NCI-H1436 treated with DMSO at 0.1 percent for 48 hours (cell line): ENCODE results near the gene SLC25A41.
"Not testable (repeated sequence)": the region's sequence is repeated elsewhere in the genome, so short reads cannot be mapped to it uniquely, and the experiment has no call there.

ENCODE experiments used
- DNase-seq: peaks from one replicate; lab custom pipeline; 2025; lab: John Stamatoyannopoulos, UW

SLC25A41 gene

DNA sequence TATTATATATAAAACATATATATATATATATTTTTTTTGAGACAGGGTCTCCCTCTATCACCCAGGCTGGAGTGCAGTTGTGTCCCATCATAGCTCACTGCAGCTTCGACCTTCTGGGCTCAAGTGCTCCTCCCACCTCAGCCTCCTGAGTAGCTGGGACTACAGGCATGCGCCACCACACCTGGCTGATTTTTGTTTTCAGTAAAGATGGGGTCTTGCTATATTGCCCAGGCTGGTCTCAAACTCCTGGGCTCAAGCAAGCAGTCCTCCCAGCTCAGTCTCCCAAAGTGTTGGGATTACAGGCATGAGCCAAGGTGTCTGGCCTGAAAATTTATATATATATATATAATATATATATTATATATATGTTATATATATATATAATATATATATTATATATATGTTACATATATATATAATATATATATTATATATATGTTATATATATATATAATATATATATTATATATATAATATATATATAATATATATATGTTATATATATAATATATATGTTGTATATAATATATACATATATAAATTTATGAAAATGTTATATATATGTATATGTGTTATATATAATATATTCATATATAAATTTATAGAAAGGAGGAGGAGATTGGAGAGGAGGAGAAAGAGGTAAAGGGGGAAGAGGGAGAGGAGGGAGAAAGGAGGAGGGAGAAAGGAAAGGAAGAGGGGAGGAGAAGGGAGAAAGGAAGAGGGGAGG, 4.7 kb downstream of the SLC25A41 start:
- DNase-seq = not testable (repeated sequence)

DNA sequence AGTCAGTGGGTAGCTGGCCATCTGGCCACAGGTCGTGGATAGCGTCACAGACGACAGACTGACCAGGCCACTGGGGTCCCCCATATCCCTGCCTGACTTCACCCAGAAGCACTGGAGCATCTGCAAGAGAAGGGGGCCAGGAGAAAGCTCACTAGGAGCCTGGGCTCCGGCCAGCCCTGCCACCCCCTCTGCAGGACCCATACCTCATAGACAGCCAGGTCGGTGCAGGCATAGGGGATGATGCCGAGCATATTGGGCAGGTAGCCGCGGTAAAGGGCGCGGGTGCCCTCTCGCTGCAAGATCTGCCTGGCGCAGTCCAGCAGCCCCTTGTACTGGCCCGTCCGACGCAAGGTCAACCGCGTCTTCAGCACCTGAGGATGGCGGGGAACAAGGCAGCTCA, 6.4 kb downstream of the SLC25A41 start:
- no peak for DNase-seq

DNA sequence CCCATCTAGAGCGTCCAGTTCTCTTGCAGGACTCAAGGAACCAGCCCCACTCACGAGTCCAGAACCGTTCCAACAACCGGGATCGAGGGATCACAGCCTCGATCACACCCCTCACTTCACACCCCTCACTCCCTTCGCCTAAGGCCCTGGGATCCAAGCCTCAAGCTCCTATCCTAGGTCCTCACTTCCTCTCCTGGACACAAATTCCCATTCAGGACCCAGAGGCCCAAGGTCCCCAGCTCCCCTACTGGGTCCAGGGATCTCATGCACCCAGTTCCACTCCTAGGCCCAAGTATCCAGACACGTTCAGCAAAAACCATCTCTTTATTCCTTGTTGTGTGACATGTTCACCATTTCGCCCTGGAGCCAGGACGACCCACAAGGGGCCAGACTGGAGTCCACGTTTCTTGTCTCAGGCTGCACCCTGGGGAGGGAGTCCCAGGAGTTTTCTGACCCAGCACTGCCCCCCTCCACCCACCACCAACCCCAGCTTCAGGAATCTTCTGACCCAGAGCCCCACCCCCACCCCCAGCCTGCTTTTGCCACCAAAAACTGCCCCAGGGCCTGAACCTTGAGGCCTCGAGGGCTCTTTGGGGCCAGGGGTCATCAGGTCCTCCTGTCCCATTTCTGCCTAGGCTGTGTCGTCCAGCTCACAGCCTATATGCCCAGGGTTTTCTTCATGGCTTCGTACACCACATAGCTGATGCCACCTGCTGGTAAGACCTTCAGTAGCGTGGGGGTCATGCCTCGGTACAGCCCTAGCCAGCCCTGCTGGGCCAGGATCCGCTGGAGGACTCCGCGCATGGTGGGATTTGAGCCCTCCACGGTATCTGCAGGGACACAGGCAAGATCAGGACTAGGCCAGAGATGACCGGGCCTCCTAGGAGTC, 7.6 kb downstream of the SLC25A41 start:
- DNase-seq = no peak

DNA sequence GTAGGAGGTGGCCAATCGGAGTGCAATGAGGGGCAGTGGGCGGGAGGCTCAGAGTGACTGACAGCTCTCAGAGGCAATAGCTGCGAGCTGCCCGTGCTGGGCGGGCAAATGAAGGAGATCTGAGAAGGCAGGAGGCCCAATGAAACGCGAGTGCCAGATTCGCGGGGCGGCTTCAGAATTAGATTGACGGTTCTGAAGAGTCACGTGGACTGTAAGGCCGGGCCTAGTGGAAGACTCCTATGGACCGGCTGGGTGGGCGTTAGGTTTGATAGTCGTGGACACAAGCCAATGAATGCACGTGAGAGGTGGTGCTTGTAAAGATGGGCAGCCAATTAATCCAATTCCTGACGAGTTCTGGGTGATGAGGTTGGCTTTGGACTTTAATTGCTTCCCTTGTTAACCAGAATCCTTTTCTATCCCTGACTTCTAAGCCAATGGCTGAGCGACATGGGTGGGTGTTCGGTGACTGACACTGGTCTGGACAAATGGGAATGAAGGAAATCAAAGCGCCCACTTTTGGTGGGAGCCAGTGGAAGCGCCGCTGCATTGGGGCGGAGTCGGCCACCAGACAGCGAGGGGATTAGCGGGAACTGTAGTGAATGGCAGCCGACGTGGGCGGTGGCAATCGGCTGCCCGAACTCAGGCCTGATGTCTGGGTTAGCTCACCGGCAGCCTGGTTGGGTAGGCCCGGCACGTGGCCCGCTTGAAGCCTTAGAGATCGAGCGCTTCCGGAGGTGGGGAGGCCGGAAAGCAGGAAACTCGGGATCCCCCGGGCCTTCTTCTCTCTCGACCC, 8.4 kb downstream of the SLC25A41 start:
- peak; percentile 100 for DNase-seq

GRCh38 chr19:6424195-6424938, 9.2 kb downstream of the SLC25A41 start, which contains the start of gene KHSRP:
Gene KHSRP, minus strand, starts transcription at chr19:6424811. Its CDS starts 110 bp downstream, at chr19:6424701.
- no peak for DNase-seq

GRCh38 chr19:6423499-6424194, 9.9 kb downstream of the SLC25A41 start:
- no peak for DNase-seq

DNA sequence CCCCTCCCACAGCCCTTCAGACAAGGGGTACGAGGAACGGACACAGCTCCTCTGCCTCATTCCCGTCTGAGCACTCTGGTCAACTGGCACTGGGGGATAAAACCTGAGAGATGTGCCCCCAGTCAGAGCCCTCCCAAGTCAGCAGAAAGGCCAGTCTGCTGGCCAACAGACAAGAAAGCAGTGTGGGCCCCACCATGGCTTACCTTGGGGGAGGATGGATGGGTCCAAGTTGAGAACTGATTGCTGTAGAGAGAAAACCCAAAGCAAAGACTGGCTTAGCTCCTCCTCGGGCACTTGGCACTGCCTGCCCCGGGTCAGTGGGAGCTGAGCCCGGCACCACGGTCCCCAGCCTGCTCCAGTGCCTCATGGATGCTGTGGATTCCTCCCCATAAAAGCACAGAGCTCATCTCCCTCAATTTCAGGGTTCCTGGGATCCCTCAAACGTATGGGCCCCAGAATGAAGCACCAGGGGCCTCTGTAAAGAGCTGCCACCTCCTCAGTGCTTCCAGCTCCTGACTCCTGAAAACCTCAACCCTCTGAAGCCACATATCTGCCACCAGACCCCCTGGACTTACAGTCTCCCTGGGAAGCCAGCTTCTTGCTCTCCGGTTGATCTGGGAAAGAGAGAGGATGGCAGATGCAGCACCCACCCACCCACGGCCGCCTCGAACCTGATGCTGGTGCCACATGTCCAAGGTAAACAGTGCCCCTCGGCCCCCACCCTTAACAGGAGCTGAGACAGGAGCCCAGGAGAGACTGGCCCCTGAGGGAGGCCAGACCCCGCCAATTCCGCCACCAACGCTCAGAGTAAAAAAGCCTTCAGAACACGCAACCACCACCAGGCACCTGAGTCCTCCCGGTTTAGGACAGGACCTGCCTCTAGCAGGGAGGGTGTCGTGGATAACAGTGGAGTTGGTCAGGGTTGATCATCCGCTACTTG, 12.2 kb downstream of the SLC25A41 start:
- DNase-seq = no peak

DNA sequence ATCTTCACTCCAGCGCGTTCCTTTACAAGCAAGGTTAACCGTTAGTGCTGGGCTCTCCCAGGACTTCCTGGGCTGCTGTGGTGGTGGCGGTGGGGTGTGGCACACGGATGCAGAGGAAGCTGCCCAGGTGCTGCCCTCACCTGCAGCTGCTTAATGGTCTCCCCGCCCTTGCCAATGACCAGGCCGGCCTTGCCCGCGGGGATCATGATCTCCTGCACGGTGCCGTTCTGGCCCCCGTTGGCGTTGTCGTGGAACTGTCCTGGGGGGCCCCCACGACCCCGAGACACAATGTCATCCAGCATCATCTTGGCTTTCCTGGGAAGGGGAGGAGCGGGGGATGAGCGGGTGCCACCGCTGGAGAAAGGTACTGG, 15.0 kb downstream of the SLC25A41 start:
- DNase-seq = no peak

GRCh38 chr19:6417713-6418561, 15.6 kb downstream of the SLC25A41 start:
- DNase-seq = no peak

- DNase-seq = no peak
Observed at GRCh38 chr19:6416658-6417405, 16.7 kb downstream of the SLC25A41 start.

GRCh38 chr19:6415591-6416190, 17.9 kb downstream of the SLC25A41 start:
- DNase-seq = no peak

DNA sequence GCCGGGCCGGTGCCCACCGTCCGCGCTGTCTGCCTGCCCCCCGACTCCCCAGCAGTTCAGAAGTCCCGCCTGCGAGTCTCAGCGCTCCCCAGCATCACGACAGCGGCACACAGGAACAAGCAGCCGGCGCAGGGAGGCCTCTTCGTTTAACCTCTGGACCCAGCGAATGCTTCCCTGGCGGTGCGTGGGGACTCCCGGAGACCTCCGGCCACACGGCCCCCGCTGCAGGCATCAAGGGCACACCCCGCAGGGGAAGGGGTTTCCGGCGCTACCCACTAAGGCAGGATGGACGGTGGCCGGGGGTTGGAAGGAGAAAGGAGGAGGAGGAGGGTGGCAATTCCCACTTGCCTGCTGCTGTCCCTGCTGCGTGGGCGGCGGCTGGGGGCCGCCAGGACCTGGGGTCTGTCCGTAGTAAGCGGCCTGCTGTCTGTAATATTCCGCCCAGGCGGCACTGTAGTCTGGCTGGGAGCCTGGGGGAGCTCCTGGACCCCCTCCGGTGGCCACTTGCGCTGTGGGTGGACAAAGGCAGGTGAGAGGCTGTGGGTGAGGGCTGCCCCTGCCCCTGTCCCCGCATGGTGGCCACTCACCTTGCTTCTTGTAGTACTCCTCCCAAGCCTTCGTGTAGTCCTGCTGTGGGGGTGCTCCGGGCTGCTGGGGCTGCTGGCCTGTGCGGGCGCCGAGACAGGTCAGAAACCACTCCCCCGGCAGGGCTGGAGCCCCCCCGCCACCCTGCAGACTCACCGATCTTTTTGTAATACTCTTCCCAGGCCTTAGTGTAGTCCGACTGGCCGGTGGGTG, 18.6 kb downstream of the SLC25A41 start:
- no peak for DNase-seq

DNA sequence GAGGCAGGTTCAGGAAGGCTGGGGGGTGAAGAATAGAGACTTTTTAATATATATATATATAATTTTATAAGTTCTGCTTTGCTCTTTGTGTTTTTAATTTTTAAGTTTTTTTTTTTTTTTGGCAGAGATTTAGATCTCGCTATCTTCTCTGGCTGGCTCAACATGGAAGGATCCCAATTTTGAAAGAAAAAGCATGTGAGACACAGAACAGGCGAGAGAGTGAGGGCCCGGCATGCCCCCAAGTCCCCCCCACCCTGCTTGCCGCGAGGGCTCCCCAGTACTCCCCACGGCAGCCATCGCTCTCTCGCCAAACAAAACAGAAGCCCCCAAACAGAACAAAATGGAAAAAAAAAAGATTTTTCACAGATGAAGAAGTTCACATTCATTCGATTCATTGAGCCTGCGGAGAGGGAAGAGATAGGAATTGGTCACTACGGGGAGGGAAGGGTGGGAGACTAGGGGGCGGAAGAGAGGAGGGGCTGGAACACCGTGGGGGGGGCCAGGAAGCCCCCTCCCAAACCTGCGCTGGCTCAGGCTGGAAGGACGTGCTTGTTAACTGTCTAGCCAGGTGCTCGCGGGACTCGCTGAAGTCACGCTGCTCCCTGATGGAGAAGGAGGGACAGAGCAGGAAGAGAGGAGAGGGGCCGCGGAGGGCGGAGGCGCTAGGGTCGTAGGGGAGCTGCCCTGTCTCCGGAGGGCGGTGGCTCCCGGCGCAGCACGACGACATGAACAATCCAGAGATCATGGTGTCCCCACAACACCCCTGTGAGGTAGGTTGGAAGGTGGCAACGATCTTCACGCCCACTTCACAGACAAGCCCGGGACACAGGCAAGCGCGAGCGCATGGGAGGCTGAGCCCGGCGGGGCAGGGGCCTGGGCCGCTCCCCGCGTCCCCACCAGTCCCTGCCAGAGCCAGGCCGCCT, 19.6 kb downstream of the SLC25A41 start:
- no peak for DNase-seq

GRCh38 chr19:6413291-6413690, 20.3 kb downstream of the SLC25A41 start:
- no peak for DNase-seq

DNA sequence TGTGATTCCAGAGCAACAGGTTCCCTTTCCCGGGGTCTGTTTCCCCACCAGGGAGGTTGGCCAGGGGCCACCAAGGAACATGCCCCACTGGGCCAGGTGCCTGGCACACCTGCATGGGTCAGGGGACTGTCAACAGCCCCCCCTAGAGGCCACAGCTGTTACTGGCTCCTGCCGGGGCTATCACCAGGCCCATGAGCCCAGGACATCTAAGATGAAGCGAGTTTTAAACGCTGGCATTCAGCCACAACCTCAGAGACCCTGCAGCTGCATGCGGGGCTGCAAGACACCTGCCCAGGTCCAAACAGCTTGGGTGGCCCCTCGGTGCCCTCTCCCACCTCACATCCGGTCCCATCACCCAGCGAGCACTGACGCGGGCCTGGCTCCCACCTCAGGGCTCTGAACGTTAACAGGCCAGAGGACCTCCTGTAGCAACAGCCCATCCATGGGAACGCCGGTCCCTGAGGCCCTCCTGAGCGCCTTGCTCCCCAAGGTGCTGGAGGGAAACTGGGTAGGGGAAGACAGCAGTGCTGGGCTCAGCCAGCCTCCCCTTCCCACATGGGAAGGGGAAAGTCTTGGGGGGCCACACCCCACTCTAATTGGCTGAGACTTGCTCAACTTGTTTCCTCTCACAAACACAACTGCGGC, 21.0 kb downstream of the SLC25A41 start:
- DNase-seq = no peak
